Tibial artery (tissue), 4 donors: Measurements from ENCODE around the gene MAML1.

Source experiments
- DNase-seq, 2 donors: peaks; one replicate each; pipeline ENCODE4 v3.0.0-alpha.2; 2019
- H3K27ac ChIP-seq, 2 donors: fragments of 200-600 bp; sonication (generic) in 1 of 2; 1 replicate in 1 of 2; 2 replicates in 1 of 2; pipeline ENCODE4 v1.5.1; 2018 to 2019; ENCODE audit warnings: mild to moderate bottlenecking in 1 of 2
- H3K27me3 ChIP-seq, 2 donors: fragments of 200-600 bp; sonication (generic) in 1 of 2; one replicate each; pipeline versions ENCODE4 v1.5.1 to v1.6.0; 2016 to 2019
- H3K36me3 ChIP-seq, 3 donors: fragments of 200-600 bp; sonication (generic) in 2 of 3; one replicate each; pipeline ENCODE4 v1.5.1; 2016 to 2019; ENCODE audit warnings: mild to moderate bottlenecking in 2 of 3
- H3K4me1 ChIP-seq, 4 donors: fragments of 200-600 bp; sonication (generic) in 2 of 4; 1 replicate in 3 of 4; 2 replicates in 1 of 4; pipeline ENCODE4 v1.5.1; 2016 to 2019
- H3K4me3 ChIP-seq, 2 donors: fragments of 200-600 bp; sonication (generic) in 1 of 2; 1 replicate in 1 of 2; 2 replicates in 1 of 2; pipeline ENCODE4 v1.5.1; 2018 to 2019; ENCODE audit warnings: mild to moderate bottlenecking in 2 of 2
- H3K9me3 ChIP-seq, 3 donors: fragments of 200-600 bp; sonication (generic) in 1 of 3; one replicate each; pipeline ENCODE4 v1.5.1; 2016 to 2019
- intact Hi-C: fragments of 100-400 bp; cut with DNase I; formaldehyde crosslinking; loops from one replicate; pipeline ENCODE4 v1.15.0; 2023; ENCODE audit warnings: low total_unique reads
- TF ChIP-seq, protein P1 (sequence below), 2 experiments: fragments of 200-600 bp in 1 of 2; fragments of 450-650 bp in 1 of 2; IDR thresholded peaks; one replicate each; pipeline ENCODE4 v1.5.1; 2017 to 2019; ENCODE audit warnings: antibody characterized with exemption in 2 of 2, mild to moderate bottlenecking in 1 of 2, moderate library complexity in 1 of 2

The MAML1 gene

DNA sequence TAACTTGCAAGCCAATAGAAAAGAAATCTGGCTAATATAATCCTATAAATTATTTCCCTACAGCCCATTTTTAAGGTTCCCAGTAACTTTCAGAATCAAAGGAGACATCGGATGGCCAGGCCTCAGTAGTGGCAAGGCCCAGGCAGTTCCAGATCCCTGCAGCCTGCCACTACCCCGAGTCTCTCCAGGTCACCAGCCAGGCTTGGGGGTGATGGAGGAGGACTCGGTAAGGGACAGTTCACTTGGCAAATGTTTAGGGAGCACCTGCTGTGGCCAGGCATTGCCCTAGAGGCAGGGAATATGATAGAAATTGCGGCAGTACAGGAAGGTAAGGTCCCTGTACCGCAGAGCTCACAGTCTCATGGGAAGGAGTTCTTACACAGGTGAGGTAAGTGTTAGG lies 46.0 kb downstream of the MAML1 start:
- TF ChIP-seq, protein P1, sequence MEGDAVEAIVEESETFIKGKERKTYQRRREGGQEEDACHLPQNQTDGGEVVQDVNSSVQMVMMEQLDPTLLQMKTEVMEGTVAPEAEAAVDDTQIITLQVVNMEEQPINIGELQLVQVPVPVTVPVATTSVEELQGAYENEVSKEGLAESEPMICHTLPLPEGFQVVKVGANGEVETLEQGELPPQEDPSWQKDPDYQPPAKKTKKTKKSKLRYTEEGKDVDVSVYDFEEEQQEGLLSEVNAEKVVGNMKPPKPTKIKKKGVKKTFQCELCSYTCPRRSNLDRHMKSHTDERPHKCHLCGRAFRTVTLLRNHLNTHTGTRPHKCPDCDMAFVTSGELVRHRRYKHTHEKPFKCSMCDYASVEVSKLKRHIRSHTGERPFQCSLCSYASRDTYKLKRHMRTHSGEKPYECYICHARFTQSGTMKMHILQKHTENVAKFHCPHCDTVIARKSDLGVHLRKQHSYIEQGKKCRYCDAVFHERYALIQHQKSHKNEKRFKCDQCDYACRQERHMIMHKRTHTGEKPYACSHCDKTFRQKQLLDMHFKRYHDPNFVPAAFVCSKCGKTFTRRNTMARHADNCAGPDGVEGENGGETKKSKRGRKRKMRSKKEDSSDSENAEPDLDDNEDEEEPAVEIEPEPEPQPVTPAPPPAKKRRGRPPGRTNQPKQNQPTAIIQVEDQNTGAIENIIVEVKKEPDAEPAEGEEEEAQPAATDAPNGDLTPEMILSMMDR (IDR thresholded peaks at IDR 0.05) = no peak
- Histone ChIP-seq H3K36me3 (peaks cover 36 to 73% (median 63%) of the 10 kb centered on the region in 3 donors), H3K4me1 (no peaks in the 10 kb centered on the region), H3K27me3 (no peaks in the 10 kb centered on the region), H3K27ac (no peak overlapping the region), H3K4me3 (no peak overlapping the region), H3K9me3 (no peaks in the 10 kb centered on the region)
- intact Hi-C loops = no loop called here
- no peak for DNase-seq

DNA sequence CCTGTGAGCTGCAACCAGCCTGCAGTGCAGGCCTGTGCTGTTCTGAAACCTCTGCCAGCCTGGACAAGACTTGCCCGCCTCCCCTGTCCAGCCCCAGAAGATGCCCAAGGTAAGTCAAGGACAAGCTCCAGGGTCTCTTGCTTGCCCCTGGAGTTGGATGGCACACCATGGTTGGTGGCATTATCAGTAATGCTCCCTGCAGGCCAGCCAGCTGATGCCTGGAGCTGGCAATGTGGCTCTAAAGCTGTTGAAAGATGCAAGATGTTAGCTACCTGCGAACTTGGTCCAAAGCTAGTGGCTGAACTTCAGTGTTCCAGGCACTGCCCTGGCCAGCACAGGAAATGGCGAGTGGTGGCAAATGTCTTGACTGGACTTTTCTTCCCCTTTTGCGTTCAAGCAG lies 47.2 kb downstream of the MAML1 start:
- no peak overlapping the region for H3K27ac ChIP-seq
- intact Hi-C loops = no loop called here
- no peaks in the 10 kb centered on the region for H3K4me1 ChIP-seq
- H3K4me3 ChIP-seq = no peak overlapping the region
- H3K27me3 ChIP-seq = no peaks in the 10 kb centered on the region
- TF ChIP-seq, protein P1 (IDR thresholded peaks at IDR 0.05) = no peak
- H3K9me3 ChIP-seq = no peaks in the 10 kb centered on the region
- DNase-seq = no peak
- H3K36me3 ChIP-seq = peaks cover 24 to 61% (median 51%) of the 10 kb centered on the region in 3 donors

DNA sequence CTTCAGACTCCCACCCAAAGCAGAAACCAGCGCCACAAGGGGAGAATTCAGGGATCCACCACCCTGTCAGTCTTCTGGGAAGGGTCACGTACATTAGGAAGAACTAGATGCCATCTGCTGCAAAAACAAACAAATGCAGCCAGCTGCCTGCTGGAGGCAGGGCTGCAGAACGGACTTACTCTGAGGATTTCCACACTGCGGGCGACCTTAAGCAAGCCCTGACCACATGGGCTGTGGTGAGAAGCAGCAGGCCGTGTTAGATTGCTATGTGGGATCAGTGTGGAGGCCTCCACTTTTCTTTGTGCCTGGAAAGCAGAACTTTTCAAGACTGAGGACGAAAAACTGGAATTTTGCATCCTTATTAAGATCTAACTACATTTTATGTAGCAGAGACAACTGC lies 47.7 kb downstream of the MAML1 start:
- no peak overlapping the region for H3K4me3 ChIP-seq
- no peak for DNase-seq
- H3K27ac ChIP-seq = no peak overlapping the region
- H3K9me3 ChIP-seq = no peaks in the 10 kb centered on the region
- H3K4me1 ChIP-seq = no peaks in the 10 kb centered on the region
- TF ChIP-seq, protein P1 (IDR thresholded peaks at IDR 0.05) = no peak
- H3K36me3 ChIP-seq = peaks cover 20 to 56% (median 48%) of the 10 kb centered on the region in 3 donors
- intact Hi-C loops = no loop called here
- H3K27me3 ChIP-seq = no peaks in the 10 kb centered on the region

DNA sequence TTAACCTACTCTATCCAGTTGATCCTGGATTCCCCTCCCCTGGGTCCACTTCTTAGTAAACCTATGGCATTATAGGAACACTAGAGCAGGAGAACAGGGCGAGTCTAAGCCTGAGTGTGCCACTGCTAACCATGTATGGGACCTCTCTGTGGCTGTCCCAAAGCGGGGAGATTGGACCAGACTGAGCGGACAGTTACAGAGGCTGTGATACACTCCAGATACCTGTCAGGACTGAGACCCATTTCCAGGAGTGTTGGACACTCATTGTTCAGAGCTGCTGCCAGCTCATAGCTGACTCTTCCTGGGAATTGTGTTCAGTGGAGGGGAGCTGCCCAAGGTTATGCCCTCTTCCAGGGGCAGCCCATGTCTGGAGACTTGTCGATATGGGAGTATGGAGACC lies 49.2 kb downstream of the MAML1 start:
- no peak for DNase-seq
- Histone ChIP-seq H3K27me3 (no peaks in the 10 kb centered on the region), H3K4me1 (no peaks in the 10 kb centered on the region), H3K9me3 (no peaks in the 10 kb centered on the region), H3K4me3 (no peak overlapping the region), H3K27ac (no peak overlapping the region), H3K36me3 (peaks cover 7 to 41% (median 34%) of the 10 kb centered on the region in 3 donors)
- TF ChIP-seq, protein P1 (IDR thresholded peaks at IDR 0.05) = no peak
- intact Hi-C loops = no loop called here

DNA sequence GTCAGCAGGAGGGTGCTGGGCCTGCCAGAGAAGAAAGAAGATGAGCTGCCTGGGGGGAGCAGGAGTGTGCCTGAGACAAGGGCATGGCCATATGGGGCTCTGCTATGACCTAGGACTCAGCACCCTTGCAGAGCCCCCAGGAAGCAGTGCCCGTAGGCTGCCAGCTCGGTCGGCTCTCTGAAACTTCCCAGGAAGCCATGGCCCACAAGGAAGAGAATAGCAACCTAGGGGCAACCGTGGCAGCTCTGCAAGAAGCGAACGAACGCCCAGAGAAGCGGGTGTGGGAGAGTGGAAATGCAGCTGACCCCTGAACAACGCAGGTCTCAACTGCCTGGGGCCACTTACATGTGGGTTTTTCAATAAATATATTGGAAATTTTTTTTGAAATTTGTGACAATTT lies 50.5 kb downstream of the MAML1 start:
- H3K4me1 ChIP-seq = no peaks in the 10 kb centered on the region
- intact Hi-C loops = no loop called here
- no peaks in the 10 kb centered on the region for H3K9me3 ChIP-seq
- H3K4me3 ChIP-seq = no peak overlapping the region
- no peaks in the 10 kb centered on the region for H3K27me3 ChIP-seq
- H3K27ac ChIP-seq = no peak overlapping the region
- DNase-seq = no peak
- TF ChIP-seq, protein P1 (IDR thresholded peaks at IDR 0.05) = no peak
- peaks cover 7 to 28% (median 25%) of the 10 kb centered on the region in 3 donors for H3K36me3 ChIP-seq

DNA sequence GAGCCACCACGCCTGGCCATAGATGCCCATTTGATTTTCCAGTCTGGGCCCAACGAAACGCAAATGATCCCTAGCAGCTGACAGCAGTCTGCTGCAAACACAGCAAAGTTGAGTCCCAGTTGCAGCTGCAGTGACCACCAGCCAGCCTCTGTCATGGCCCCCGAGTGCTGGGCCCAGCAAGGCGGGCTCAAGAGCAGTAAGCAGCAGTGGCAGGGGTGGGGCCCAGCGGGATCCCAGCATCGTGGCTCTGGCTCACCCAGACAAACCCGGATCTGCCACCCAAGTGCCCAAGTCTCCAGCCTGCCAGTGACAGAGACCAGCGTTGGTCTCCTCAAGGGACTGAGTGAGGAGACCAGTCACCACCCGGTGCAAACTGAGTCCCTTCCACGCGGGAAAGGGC lies 54.2 kb downstream of the MAML1 start:
- Histone ChIP-seq H3K4me1 (no peaks in the 10 kb centered on the region), H3K36me3 (peaks cover 0 to 3% (median 2%) of the 10 kb centered on the region in 3 donors), H3K27ac (no peak overlapping the region), H3K4me3 (no peak overlapping the region), H3K27me3 (no peaks in the 10 kb centered on the region), H3K9me3 (no peaks in the 10 kb centered on the region)
- TF ChIP-seq, protein P1 (IDR thresholded peaks at IDR 0.05) = no peak
- intact Hi-C loops = no loop called here
- DNase-seq = no peak
